ENCODE measurements around the gene IRS1.

- TF ChIP-seq, protein P1, sequence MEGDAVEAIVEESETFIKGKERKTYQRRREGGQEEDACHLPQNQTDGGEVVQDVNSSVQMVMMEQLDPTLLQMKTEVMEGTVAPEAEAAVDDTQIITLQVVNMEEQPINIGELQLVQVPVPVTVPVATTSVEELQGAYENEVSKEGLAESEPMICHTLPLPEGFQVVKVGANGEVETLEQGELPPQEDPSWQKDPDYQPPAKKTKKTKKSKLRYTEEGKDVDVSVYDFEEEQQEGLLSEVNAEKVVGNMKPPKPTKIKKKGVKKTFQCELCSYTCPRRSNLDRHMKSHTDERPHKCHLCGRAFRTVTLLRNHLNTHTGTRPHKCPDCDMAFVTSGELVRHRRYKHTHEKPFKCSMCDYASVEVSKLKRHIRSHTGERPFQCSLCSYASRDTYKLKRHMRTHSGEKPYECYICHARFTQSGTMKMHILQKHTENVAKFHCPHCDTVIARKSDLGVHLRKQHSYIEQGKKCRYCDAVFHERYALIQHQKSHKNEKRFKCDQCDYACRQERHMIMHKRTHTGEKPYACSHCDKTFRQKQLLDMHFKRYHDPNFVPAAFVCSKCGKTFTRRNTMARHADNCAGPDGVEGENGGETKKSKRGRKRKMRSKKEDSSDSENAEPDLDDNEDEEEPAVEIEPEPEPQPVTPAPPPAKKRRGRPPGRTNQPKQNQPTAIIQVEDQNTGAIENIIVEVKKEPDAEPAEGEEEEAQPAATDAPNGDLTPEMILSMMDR (IDR thresholded peaks at IDR 0.05), result no peak
- TF ChIP-seq CEBPB (IDR thresholded peaks at IDR 0.05), result no peak
- no peak for TF ChIP-seq RCOR1 (IDR thresholded peaks at IDR 0.05; ENCODE audit: low read depth, low read length)
- no peak for TF ChIP-seq RFX5 (IDR thresholded peaks at IDR 0.05)
- no peak for TF ChIP-seq KDM5A (IDR thresholded peaks at IDR 0.05)
- no peak for TF ChIP-seq POLR2AphosphoS2 (conservative IDR thresholded peaks at IDR 0.05; ENCODE audit: low read length)
- TF ChIP-seq PBX3 (IDR thresholded peaks at IDR 0.05), result no peak
- TF ChIP-seq POLR2A (IDR thresholded peaks at IDR 0.05; ENCODE audit: low read length), result no peak
- TF ChIP-seq EHF (CRISPR knock-in tag; IDR thresholded peaks at IDR 0.05), result no peak
- no peak for TF ChIP-seq RAD21 (conservative IDR thresholded peaks at IDR 0.05 in 1 of 2, IDR thresholded peaks at IDR 0.05 in 1 of 2)
- no peak for TF ChIP-seq HDAC2 (IDR thresholded peaks at IDR 0.05)
- TF ChIP-seq JUN (IDR thresholded peaks at IDR 0.05), result no peak
- no peak for TF ChIP-seq ELK1 (IDR thresholded peaks at IDR 0.05; ENCODE audit: low read depth, low read length)
These were observed 97.2 kb downstream of the IRS1 start for GRCh38 chr2:226702376-226702775.
